ENCODE results near the gene HECTD4.

DNA sequence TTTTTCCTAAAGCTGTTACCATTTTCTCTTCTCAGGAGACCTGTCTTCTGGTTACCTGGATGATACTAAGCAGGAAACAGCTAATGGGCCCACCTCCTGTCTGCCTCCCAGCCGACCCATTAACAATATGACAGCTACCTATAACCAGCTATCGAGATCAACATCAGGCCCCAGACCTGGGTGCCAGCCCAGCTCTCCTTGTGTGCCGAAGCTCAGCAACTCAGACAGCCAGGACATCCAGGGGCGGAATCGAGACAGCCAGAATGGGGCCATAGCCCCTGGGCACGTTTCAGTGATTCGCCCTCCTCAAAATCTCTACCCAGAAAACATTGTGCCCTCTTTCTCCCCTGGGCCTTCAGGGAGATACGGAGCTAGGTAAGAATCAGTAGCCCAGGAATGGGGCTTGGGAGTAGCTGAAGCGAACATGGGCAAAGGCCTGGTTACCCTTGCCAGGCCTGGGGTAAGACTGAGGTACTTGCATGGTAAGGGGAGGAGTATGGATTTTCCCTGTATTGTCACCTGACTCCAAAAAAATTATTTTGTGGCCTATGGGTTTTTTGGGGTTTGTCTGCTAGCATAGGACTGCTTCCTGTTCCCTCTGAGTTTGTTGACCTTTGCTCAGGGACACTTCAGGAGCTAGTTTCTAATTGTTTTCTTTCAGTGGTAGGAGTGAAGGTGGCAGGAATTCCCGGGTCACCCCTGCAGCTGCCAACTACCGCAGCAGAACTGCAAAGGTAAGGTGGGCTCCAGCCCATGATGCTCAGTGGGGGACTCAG lies 230.3 kb downstream of the HECTD4 start:
- no peak for TF ChIP-seq CTCF (IDR thresholded peaks at IDR 0.05)
- TF ChIP-seq POLR2A (IDR thresholded peaks at IDR 0.05), result no peak

Measured in body of pancreas (tissue), 4 donors.